GM18508 (cell line): ENCODE data around the gene USP7.
"Not testable (repeated sequence)": the region's sequence is repeated elsewhere in the genome, so short reads cannot be mapped to it uniquely, and the experiment has no call there.

Experiments
- ATAC-seq: cut with Tn5 transposase; IDR thresholded peaks from one replicate; pipeline ENCODE4 v1.9.1; 2021; ENCODE audit warnings: moderate number of reproducible peaks; ENCODE audit not compliant: insufficient read depth, unreplicated experiment

Gene USP7

GRCh38 chr16:8886593-8887430, 76.9 kb downstream of the USP7 start:
- no peak for ATAC-seq

DNA sequence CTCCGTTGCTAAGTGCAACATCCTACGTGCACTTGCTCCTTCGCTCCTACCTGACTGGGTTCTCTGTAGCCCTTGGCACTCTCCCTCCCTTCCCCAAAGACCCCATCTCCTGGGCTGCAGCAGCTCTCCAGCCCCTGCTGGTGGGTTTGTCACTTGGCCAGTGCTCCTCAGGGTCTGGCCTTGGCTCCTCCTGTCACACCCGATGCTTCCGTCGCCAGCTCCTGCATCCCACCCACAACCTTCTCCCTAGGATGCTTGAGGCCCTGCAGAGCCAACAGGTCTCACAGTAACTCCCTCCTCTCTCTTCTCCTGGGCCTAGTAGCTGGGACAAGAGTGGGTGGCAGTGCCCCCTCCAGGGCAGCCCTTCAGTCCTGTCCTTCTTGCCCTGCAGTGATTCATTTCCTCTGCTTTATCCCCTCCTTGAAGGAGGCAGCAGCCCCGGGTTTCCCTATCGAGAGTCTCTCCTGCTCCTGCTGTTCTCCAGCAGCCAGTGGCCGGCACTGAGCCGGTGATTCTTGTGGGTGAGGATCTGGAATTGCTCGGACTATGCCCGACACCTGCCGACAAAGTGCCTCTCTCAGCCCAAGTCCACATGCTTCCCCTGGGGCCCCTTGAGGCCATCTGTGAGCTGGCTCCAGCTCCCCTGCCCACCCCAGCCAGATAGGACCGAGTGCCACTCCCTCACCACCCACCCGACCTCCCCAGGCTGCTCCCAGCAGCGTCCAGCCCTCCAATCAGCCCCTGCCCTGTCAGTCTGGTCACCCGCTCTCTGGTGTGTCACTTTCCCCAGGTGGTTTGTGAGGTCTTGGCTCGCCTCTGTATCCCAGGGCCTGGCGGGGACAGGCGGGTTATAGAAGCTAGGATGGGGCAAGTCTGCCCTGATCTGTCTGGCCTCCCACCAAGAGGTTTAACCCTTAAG, 77.8 kb downstream of the USP7 start:
- no peak for ATAC-seq

DNA sequence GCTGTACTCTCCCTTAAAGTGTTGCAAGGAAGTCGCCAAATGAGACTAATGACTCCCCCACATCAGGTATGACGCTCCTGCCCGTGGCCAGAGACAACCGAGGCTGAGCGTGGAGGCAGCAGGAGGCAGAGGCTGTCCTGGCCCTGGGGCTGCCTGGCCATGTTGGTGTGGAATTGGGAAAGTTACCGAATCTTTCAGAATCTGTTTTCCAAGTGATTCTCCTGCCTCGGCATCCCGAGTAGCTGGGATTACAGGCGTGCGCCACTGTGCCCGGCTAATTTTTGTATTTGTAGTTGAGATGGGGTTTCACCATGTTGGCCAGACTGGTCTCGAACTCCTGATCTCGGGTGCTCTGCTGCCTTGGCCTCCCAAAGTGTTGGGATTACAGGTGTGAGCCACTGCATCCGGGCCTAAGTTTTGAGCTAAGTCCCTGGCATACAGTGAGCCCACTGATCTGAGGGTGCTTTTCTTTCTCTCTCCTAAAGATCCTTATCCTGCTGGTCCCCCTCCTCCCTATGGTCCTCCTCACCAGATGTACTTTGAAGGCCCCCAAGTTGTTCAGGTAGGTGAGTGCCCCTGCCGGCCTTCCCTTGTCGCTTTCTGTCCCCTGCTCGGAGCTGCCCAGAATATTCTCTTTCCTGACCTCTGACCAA, 80.9 kb downstream of the USP7 start:
- ATAC-seq, result no peak

- no peak for ATAC-seq
Observed at GRCh38 chr16:8882041-8882617, 81.6 kb downstream of the USP7 start, which contains the start of gene LITAFD. TSS of gene LITAFD (plus strand) at chr16:8882351. CDS start at chr16:8884356, 2,005 bp downstream.

DNA sequence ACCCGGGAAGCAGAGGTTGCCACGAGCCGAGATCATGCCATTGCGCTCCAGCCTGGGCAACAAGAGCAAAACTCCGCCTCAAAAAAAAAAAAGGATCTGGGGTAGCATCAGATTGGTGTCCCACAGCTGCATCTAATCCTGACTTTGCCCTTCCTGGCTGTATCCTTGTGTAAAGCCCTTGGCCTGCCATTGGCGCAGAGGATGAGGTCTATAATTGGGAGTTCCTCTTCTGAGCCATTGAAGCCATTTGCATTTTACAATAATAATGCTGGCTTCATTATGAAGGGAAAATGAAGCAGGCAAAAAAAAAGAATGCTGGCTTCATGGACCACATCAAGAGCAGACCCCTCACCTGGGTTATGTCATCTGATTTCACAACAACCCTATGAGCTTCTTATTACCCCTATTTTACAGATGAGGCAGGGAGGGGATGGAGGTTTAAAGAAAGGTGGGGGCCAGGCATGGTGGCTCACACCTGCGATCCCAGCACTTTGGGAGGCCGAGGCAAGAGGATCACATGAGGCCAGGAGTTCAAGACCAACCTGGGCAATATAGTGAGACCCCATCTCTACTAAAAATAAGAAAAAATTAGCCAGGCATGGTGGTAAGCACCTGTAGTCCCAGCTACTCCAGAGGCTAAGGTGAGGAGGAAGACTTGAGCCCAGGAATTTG, 82.7 kb downstream of the USP7 start:
- no peak for ATAC-seq

DNA sequence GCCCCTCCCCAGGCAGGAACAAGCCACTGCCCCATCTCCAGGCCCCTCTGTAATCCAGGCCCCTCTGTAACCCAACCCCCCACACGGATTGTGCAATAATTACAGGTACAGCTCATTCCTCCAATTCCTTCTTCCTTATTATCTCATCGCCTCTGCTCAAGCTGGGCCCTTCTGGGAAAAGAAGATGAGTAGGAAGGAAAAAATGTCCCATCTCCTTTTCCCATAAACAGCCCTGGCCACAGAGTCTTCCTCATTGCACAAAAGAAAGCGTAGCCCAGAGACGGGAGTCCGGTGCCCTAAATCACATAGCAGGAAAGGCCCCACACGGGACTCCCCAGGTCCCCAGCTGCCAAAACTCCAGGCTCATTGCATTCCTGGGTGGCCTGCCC, 85.2 kb downstream of the USP7 start:
- no peak for ATAC-seq

DNA sequence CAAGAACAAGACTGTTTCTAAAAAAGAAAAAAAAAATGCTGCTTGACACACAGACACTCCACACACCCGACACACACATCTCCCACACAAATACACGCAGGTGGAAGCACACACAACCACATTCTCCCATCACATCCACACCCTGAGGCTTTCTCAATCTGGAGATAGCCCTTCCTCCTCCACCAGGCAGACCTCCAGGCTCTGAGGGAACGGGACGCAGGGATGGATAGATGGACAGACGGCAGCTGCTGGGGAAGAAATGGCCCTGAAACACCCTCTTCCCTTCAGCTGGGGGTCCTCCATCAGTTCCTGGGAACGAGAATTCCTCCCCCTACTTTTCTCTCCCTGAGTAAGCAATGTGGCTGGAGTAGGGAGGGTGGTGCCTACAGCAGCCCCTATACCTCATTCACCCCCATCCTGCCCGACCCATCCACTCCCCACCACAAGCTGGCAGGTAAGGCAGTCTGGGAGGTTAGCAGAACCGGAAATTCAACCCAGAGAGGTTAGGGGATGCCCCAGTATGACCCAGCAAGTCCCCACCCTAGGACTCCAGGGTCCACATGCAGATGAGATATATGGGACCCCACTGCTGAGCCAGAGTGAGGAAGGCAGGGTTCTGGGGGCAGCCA, 85.7 kb downstream of the USP7 start:
- no peak for ATAC-seq

DNA sequence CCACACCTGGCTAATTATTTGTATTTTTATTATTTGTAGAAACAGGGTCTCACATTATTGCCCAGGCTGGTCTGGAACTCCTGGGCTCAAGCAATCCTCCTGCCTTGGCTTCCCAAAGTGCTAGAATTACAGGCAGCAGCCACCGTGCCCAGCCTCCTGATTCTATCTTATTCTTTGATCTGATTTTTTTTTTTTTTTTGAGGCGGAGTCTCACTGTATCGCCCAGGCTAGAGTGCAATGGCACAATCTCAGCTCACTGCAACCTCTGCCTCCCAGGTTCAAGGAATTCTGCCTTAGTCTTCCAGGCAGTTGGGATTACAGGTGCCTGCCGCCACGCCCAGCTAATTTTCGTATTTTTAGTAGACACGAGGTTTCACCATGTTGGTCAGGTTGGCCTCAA, 88.4 kb downstream of the USP7 start:
- ATAC-seq, result not testable (repeated sequence)

DNA sequence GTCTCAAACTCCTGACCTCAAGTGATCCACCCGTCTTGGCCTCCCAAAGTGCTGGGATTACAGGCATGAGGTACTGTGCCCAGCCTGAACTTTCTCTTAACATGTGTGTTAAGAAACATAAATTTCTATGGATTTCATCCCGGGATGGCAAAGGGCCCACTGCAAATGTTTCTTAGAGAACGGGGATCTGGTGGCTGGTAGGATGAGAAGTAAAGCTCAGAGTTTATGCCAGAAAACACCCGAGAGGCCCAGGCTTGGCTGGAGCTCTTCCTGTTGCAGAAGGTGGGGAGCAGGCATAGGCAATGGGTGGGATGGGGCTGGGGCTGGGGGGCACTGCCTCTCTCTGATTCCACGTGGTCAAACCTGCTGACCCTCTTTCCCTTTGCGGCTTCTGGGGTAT, 89.3 kb downstream of the USP7 start:
- no peak for ATAC-seq

GRCh38 chr16:8873866-8874195, 89.9 kb downstream of the USP7 start:
- not testable (repeated sequence) for ATAC-seq

DNA sequence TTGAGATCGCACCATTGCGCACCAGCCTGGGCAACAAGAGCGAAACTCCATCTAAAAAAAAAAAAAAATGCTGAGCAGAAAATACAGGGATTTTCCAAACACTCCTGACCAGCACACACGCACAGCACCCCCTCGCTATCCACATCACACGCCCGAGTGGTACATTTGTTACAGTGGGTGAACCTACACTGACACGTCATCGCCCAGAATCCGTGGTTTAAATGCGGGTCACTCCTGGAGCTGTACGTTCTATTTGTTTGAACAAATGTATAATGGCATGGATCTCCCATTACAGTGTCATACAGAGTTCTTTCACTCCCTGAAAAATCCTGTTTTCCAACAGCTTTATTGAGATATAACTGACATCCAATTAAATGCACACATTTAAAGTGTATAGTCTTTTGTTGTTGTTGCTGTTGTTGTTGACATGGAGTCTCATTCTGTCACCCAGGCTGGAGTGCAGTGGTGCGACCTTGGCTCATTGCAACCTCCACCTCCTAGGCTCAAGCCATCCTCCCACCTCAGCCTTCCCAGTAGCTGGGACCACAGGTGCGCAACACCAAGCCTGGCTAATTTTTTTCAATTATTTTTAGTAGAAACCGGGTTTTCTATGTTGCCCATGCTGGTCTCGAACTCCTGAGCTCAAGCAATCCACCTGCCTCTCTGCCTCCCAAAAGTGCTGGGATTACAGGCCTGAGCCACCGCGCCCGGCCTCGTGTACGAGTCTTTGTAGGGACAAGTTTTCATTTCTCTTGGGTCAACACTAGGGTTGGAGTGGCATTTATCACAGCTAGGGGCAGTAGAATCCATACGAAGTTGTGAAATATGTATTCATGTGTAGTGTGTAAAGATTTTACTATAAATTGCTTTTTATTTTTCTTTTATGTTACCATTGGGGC, 90.5 kb downstream of the USP7 start:
- no peak for ATAC-seq

DNA sequence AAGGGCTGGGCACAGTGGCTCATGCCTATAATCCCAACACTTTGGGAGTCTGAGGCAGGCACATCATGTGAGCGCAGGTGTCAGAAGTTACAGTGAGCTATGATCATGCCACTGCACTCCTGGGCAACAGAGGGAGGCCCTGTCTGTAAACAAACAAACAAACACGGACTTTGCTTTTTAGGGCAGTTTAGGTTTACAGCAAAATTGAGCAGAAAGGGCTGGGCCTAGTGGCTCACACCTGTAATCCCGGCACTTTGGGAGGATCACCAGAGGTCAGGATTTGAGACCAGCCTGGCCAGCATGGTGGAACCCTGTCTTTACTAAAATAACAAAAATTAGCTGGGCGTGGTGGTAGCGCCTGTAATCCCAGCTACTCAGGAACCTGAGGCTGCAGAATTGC, 91.6 kb downstream of the USP7 start:
- no peak for ATAC-seq

- not testable (repeated sequence) for ATAC-seq
Observed at GRCh38 chr16:8869988-8870241, 93.8 kb downstream of the USP7 start.

DNA sequence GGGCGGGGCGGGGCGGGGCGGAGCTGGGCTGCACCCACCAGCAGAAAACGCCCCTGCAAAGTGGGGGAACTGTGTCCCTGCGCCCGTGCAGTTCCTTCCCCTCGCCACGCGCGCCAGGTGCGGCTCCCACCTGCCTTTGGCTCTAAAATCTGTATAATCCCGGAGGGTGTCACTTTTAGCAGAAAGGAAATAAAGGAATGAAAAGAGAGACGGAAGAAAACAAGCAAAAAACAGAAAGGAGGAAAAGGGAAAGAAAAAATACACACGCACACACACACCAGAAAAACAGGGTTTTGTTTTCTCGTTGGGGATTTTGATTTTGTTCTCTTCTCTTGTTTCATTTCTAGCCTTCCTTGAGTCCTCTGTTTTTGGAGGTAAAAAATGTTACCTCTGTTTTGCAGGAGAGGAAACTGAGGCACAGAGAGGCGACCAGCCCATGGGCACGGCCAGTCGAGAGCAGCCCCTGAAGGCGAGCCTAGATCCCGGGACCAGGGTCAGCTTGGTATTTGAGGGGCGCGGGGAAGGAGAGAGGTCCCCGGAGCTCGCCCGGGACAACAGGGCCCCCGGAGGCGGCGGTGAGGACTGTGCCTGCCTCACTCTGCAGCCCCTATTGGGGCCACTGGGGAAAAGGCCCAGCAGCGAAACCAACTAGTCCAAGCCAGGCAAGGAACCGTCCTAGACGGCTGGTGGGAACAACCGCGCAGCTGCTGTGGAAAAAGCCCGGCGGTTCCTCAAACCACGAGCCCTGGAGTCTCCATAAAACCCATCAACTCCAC, 94.3 kb downstream of the USP7 start:
- no peak for ATAC-seq

GRCh38 chr16:8868416-8869211, 95.1 kb downstream of the USP7 start, which contains the start of gene CARHSP1:
TSS of gene CARHSP1 (minus strand) at chr16:8869006. CDS start at chr16:8859328, 9,678 bp downstream.
- ATAC-seq, result peak; percentile 45

GRCh38 chr16:8867932-8868415, 95.7 kb downstream of the USP7 start:
- ATAC-seq, result no peak
